Liver (tissue), 9 donors: ENCODE measurements around the gene CORO2B. TPM values are rescaled to one million over a fixed set of nuclear protein-coding genes. Genes with fewer than 3 reads are reported as not detected.

Experiments used
- DNase-seq: peaks from one replicate; pipeline ENCODE4 v3.0.0-alpha.2; 2017; ENCODE audit warnings: low spot score
- H3K27ac ChIP-seq, 2 donors: one replicate each; pipeline ENCODE4 v1.7.0; 2013; ENCODE audit warnings: inconsistent platforms in 2 of 2, low read length in 2 of 2, control low read depth in 1 of 2, low read depth in 1 of 2, mild to moderate bottlenecking in 1 of 2
- H3K27me3 ChIP-seq, 4 donors: one replicate each; pipeline versions ENCODE4 v1.6.1 to v1.7.0; 2013; ENCODE audit warnings: low read length in 3 of 4, inconsistent platforms in 1 of 4, mild to moderate bottlenecking in 1 of 4, moderate library complexity in 1 of 4; ENCODE audit not compliant: control insufficient read depth in 4 of 4, insufficient read depth in 4 of 4
- H3K36me3 ChIP-seq, 4 donors: one replicate each; pipeline versions ENCODE4 v1.6.1 to v1.7.0; 2013; ENCODE audit warnings: low read length in 3 of 4, mild to moderate bottlenecking in 3 of 4, low read depth in 1 of 4, moderate library complexity in 1 of 4; ENCODE audit not compliant: control insufficient read depth in 4 of 4, insufficient read depth in 3 of 4
- H3K4me1 ChIP-seq, 4 donors: one replicate each; pipeline versions ENCODE4 v1.6.1 to v1.7.0; 2013; ENCODE audit warnings: low read length in 3 of 4, mild to moderate bottlenecking in 3 of 4, moderate library complexity in 1 of 4; ENCODE audit not compliant: control insufficient read depth in 4 of 4, insufficient read depth in 4 of 4
- H3K4me3 ChIP-seq, 3 donors: one replicate each; pipeline versions ENCODE4 v1.6.1 to v1.7.0; 2013; ENCODE audit warnings: low read length in 3 of 3, control low read depth in 1 of 3, low read depth in 1 of 3, mild to moderate bottlenecking in 1 of 3
- H3K9ac ChIP-seq, 2 donors: one replicate each; pipeline ENCODE4 v1.7.0; 2013; ENCODE audit warnings: low read length in 2 of 2, mild to moderate bottlenecking in 2 of 2, moderate library complexity in 2 of 2, control low read depth in 1 of 2, low read depth in 1 of 2
- H3K9me3 ChIP-seq, 4 donors: one replicate each; pipeline versions ENCODE4 v1.6.1 to v1.7.0; 2013; ENCODE audit warnings: low read length in 3 of 4; ENCODE audit not compliant: control insufficient read depth in 4 of 4
- EGR1 ChIP-seq, 2 donors: IDR thresholded peaks; 2 replicates each; pipeline ENCODE4 v1.6.1; 2016 to 2018; ENCODE audit warnings: antibody characterized with exemption in 2 of 2, low read depth in 2 of 2
- FOXA1 ChIP-seq: IDR thresholded peaks from 2 replicates; pipeline ENCODE4 v1.6.1; 2016; ENCODE audit warnings: antibody characterized with exemption
- FOXA2 ChIP-seq: IDR thresholded peaks from 2 replicates; pipeline ENCODE4 v1.6.1; 2016; ENCODE audit warnings: antibody characterized with exemption
- GABPA ChIP-seq, 2 donors: IDR thresholded peaks in 1 of 2; conservative IDR thresholded peaks in 1 of 2; 2 replicates each; pipeline ENCODE4 v1.6.1; 2016; ENCODE audit warnings: antibody characterized with exemption in 2 of 2, mild to moderate bottlenecking in 1 of 2, moderate library complexity in 1 of 2
- HNF4A ChIP-seq, 2 donors: conservative IDR thresholded peaks; 2 replicates each; pipeline ENCODE4 v1.6.1; 2016; ENCODE audit warnings: antibody characterized with exemption in 2 of 2, mild to moderate bottlenecking in 2 of 2
- HNF4G ChIP-seq: IDR thresholded peaks from 2 replicates; pipeline ENCODE4 v1.6.1; 2016; ENCODE audit warnings: antibody characterized with exemption
- JUND ChIP-seq, 2 donors: IDR thresholded peaks; 2 replicates each; pipeline ENCODE4 v1.6.1; 2016; ENCODE audit warnings: antibody characterized with exemption in 2 of 2
- NR2F2 ChIP-seq: IDR thresholded peaks from 2 replicates; pipeline ENCODE4 v1.6.1; 2016; ENCODE audit warnings: antibody characterized with exemption
- RXRA ChIP-seq, 2 donors: IDR thresholded peaks; 2 replicates each; pipeline ENCODE4 v1.6.1; 2017 to 2018; ENCODE audit warnings: antibody characterized with exemption in 2 of 2, mild to moderate bottlenecking in 1 of 2
- TAF1 ChIP-seq: conservative IDR thresholded peaks from 2 replicates; pipeline ENCODE4 v1.6.1; 2016; ENCODE audit warnings: antibody characterized with exemption, mild to moderate bottlenecking
- WGBS: extraction: QIAGEN DNeasy Blood & Tissue Kit; methylation state at CpG from one replicate; pipeline ENCODE4 v1.1.7; 2013; 5-methylcytosine and 5-hydroxymethylcytosine counted together
- polyA plus RNA-seq, 2 donors: library from polyadenylated mRNA; stranded (reverse) in 1 of 2; unstranded in 1 of 2; fragments of 200-250 nt in 1 of 2; fragments of >200 nt in 1 of 2; fragmentation: Nextera tagmentation in 1 of 2; extraction: Ambion mirVana in 1 of 2; gene quantifications; one replicate each; pipeline versions ENCODE4 v1.2.1 to v1.2.3, GENCODE V29; 2013 to 2015
- total RNA-seq, 2 donors: library from RNA; depleted of rRNA; stranded (reverse); fragments of >200 nt; gene quantifications; one replicate each; pipeline ENCODE4 v1.2.3, GENCODE V29; 2014
- TF ChIP-seq, protein P1 (sequence below): fragments of 150-350 bp; IDR thresholded peaks from 2 replicates; pipeline ENCODE4 v1.5.1; 2017; ENCODE audit warnings: improper control_type of control experiment, low read depth, low read length; ENCODE audit not compliant: missing input control
- TF ChIP-seq, protein P2 (sequence below): IDR thresholded peaks from 2 replicates; pipeline ENCODE4 v1.6.1; 2016; ENCODE audit warnings: antibody characterized with exemption
- TF ChIP-seq, protein P3 (sequence below): IDR thresholded peaks from 2 replicates; pipeline ENCODE4 v1.6.1; 2016; ENCODE audit warnings: antibody characterized with exemption
- TF ChIP-seq, protein P4 (sequence below): IDR thresholded peaks from 2 replicates; pipeline ENCODE4 v1.6.1; 2016; ENCODE audit warnings: antibody characterized with exemption, mild to moderate bottlenecking
- donor health status: healthy.
- donor health status: healthy.
- donor health status: healthy.
- donor health status: healthy.
- donor health status: healthy.

The CORO2B gene
- total and polyA plus RNA-seq, 4 donors: 0.15 to 0.65 (median 0.52) TPM

DNA sequence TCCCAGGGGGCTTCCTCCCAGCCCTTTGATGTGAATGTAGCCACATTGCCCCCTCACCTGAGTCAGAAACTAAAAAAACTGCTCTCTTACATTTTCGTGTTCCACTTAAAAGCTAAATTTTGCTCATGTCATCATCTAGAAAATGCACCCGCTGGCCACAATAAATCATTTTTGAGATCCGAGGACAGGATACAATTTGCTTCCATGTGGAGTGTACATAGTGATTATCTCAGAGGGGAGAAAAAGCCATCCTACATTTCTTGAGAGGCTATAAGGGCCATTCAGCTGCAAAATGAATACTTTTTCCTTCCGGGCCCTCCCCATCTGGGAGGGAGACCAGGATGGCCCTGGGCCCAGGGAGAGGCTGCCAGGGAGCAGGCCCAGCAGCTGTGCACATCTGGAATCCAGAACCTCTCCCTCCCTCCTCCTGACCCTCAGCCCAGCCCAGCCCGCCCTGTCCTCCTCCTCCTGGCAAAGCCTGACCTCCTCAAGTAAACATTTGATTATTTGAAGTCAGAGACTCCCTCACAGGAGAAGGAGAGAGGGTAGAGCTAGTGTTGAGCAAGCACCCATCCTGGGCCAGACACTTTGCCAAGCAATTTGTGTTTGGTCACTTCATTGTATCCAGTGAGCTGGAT, 59.1 kb downstream of the CORO2B start:
- Histone ChIP-seq H3K27ac (no peak overlapping the region), H3K9ac (no peak overlapping the region), H3K4me3 (no peak overlapping the region), H3K36me3 (no peaks in the 10 kb centered on the region), H3K27me3 (no peaks in the 10 kb centered on the region), H3K4me1 (peaks cover 0 to 2% (median 0%) of the 10 kb centered on the region in 4 donors), H3K9me3 (no peaks in the 10 kb centered on the region)
- no peak for DNase-seq
- WGBS: 79% methylated on average over 5 of the region's 5 CpGs
- no peak for TF ChIP-seq JUND (IDR thresholded peaks at IDR 0.05)
- TF ChIP-seq EGR1 (IDR thresholded peaks at IDR 0.05; ENCODE audit: low read depth in 2 of 2): no peak
- peak; percentile 56 for TF ChIP-seq NR2F2
- no peak for TF ChIP-seq GABPA (IDR thresholded peaks at IDR 0.05 in 1 of 2, conservative IDR thresholded peaks at IDR 0.05 in 1 of 2)

DNA sequence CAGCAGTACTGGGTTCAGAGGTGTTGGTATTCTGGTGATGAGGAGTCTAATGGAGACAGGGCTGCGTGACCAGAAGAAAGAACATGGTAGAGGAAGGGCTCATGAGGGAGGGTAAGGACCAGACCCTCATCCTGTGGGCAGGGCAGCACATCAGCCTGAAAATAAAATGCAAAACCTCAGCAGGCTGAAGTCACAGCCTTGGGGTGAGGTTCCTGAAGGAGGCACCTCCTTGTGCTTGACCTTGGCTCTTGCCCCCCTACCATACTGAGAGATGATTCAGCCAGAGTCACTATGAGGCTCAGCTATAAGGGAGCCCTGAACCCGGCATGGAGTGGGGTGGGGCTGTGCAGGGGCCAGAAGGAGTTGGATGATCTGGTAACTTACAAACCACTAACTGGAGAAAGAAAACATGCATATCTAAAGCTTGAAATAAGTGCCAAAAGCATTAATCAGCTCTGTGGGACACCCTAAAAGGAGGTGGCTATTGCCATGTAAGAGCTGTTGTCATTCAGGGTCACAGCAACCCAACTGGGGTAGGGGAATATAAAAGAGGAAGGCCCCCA, 60.2 kb downstream of the CORO2B start:
- H3K9me3 ChIP-seq: no peaks in the 10 kb centered on the region
- H3K27ac ChIP-seq: no peak overlapping the region
- no peak overlapping the region for H3K4me3 ChIP-seq
- TF ChIP-seq, protein P1, sequence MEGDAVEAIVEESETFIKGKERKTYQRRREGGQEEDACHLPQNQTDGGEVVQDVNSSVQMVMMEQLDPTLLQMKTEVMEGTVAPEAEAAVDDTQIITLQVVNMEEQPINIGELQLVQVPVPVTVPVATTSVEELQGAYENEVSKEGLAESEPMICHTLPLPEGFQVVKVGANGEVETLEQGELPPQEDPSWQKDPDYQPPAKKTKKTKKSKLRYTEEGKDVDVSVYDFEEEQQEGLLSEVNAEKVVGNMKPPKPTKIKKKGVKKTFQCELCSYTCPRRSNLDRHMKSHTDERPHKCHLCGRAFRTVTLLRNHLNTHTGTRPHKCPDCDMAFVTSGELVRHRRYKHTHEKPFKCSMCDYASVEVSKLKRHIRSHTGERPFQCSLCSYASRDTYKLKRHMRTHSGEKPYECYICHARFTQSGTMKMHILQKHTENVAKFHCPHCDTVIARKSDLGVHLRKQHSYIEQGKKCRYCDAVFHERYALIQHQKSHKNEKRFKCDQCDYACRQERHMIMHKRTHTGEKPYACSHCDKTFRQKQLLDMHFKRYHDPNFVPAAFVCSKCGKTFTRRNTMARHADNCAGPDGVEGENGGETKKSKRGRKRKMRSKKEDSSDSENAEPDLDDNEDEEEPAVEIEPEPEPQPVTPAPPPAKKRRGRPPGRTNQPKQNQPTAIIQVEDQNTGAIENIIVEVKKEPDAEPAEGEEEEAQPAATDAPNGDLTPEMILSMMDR: no peak
- TF ChIP-seq, protein P2, sequence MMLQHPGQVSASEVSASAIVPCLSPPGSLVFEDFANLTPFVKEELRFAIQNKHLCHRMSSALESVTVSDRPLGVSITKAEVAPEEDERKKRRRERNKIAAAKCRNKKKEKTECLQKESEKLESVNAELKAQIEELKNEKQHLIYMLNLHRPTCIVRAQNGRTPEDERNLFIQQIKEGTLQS: no peak
- no peak for TF ChIP-seq GABPA (IDR thresholded peaks at IDR 0.05 in 1 of 2, conservative IDR thresholded peaks at IDR 0.05 in 1 of 2)
- TF ChIP-seq RXRA (IDR thresholded peaks at IDR 0.05): no peak
- TF ChIP-seq HNF4G: no peak
- TF ChIP-seq, protein P3, sequence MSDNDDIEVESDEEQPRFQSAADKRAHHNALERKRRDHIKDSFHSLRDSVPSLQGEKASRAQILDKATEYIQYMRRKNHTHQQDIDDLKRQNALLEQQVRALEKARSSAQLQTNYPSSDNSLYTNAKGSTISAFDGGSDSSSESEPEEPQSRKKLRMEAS: no peak
- TF ChIP-seq, protein P4, sequence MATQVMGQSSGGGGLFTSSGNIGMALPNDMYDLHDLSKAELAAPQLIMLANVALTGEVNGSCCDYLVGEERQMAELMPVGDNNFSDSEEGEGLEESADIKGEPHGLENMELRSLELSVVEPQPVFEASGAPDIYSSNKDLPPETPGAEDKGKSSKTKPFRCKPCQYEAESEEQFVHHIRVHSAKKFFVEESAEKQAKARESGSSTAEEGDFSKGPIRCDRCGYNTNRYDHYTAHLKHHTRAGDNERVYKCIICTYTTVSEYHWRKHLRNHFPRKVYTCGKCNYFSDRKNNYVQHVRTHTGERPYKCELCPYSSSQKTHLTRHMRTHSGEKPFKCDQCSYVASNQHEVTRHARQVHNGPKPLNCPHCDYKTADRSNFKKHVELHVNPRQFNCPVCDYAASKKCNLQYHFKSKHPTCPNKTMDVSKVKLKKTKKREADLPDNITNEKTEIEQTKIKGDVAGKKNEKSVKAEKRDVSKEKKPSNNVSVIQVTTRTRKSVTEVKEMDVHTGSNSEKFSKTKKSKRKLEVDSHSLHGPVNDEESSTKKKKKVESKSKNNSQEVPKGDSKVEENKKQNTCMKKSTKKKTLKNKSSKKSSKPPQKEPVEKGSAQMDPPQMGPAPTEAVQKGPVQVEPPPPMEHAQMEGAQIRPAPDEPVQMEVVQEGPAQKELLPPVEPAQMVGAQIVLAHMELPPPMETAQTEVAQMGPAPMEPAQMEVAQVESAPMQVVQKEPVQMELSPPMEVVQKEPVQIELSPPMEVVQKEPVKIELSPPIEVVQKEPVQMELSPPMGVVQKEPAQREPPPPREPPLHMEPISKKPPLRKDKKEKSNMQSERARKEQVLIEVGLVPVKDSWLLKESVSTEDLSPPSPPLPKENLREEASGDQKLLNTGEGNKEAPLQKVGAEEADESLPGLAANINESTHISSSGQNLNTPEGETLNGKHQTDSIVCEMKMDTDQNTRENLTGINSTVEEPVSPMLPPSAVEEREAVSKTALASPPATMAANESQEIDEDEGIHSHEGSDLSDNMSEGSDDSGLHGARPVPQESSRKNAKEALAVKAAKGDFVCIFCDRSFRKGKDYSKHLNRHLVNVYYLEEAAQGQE: no peak
- TF ChIP-seq JUND (IDR thresholded peaks at IDR 0.05): no peak
- TF ChIP-seq TAF1: no peak
- no peak for TF ChIP-seq EGR1 (IDR thresholded peaks at IDR 0.05; ENCODE audit: low read depth in 2 of 2)
- no peak for TF ChIP-seq FOXA1
- no peak for TF ChIP-seq NR2F2
- TF ChIP-seq FOXA2: no peak
- no peak for TF ChIP-seq HNF4A (conservative IDR thresholded peaks at IDR 0.05)
- no peak overlapping the region for H3K9ac ChIP-seq
- H3K36me3 ChIP-seq: no peaks in the 10 kb centered on the region
- peaks cover 0 to 2% (median 0%) of the 10 kb centered on the region in 4 donors for H3K4me1 ChIP-seq
- H3K27me3 ChIP-seq: no peaks in the 10 kb centered on the region
- 89% methylated on average over 2 of the region's 2 CpGs for WGBS
- DNase-seq: no peak
